ENCODE results near the gene TMEM63A. TPM values are rescaled to one million over a fixed set of nuclear protein-coding genes. Genes with fewer than 3 reads are reported as not detected.
A peak's percentile ranks its signal among the peaks of the same experiment; 100 is the strongest.

Gene TMEM63A
- total and polyA plus RNA-seq, 10 of the 15 experiments (the other 5 are each of a cell fraction or from before 2014, with no cell fraction given), result 1.3 to 33.5 (median 15.2) TPM

- Histone ChIP-seq H3K4me2 (ENCODE audit: control insufficient read depth, insufficient read depth) (no peak overlapping the region), H3K27me3 (replicated peaks in 1 of 2; ENCODE audit: control insufficient read depth in 2 of 2, insufficient read depth in 2 of 2, low read length in 1 of 2) (no peaks in the 10 kb centered on the region), H2AFZ (ENCODE audit: control insufficient read depth, low read depth, low read length) (no peak overlapping the region), H3K27ac (ENCODE audit: control insufficient read depth, insufficient read depth) (no peak overlapping the region), H3K4me1 (ENCODE audit: control insufficient read depth, insufficient read depth, low read length) (peaks cover 24% of the 10 kb centered on the region), H3K36me3 (ENCODE audit: control insufficient read depth in 2 of 2, insufficient read depth in 2 of 2, low read length in 1 of 2) (peaks cover 2 to 4% of the 10 kb centered on the region in 2 experiments; a peak in 3 of 4 replicates), H3K9ac (ENCODE audit: control insufficient read depth, insufficient read depth, low read length) (no peak overlapping the region), H3K9me3 (replicated peaks; ENCODE audit: control insufficient read depth, insufficient read depth, low read length) (no peaks in the 10 kb centered on the region), H3K4me3 (no peak overlapping the region), H4K20me1 (ENCODE audit: control insufficient read depth, insufficient read depth) (0 out of 2 replicates have a peak, but pooled peaks cover 3% of the 10 kb centered on the region), H3K79me2 (ENCODE audit: control insufficient read depth, insufficient read depth, low read length) (peaks cover 26% of the 10 kb centered on the region)
- no TSS peak for BruUV-seq (replicated peaks)
- POLR2A ChIA-PET, result interaction anchor here (0.9 to 1.4 kb wide), 2 partner anchors 12 to 19 kb away, joined by 3 read pairs; no protein-coding TSS in a partner anchor
- RAD21 ChIA-PET (ENCODE audit: unreplicated experiment), result no interaction called here
- FAIRE-seq (no peak), ATAC-seq (no peak), DNase-seq (ENCODE audit: low read depth, low spot score) (no peak)
- 76% methylated on average over 10 of the region's 10 CpGs for WGBS (ENCODE audit: insufficient coverage, insufficient replicate concordance, low lambda C conversion rate, missing lambda C conversion rate)
- intact Hi-C loops (cut with micrococcal nuclease; ENCODE audit: unreplicated experiment) (no loop called here), in situ Hi-C loops (cut with MboI) (no loop called here)
- SMC1A ChIA-PET (ENCODE audit: uncharacterized antibody, unreplicated experiment), result interaction anchor here (0.9 kb wide), 1 partner anchor 46 kb away, joined by 3 read pairs; no protein-coding TSS in a partner anchor
- TF ChIP-seq CTCF (IDR thresholded peaks at IDR 0.05 in 2 of 3, conservative IDR thresholded peaks at IDR 0.05 in 1 of 3; ENCODE audit: control insufficient read depth in 2 of 3, extremely low read depth in 1 of 3, insufficient read depth in 1 of 3, low read depth in 3 of 3, low read length in 3 of 3) (peak; percentile 43 to 67 (median 43)), GATAD2B (conservative IDR thresholded peaks at IDR 0.05; ENCODE audit: low read depth) (0 out of 2 replicates have a peak, but pooled peaks have one; percentile 22), ZBED1 (IDR thresholded peaks at IDR 0.05; ENCODE audit: borderline replicate concordance) (no peak)
- CTCF ChIA-PET, result interaction anchor here (0.8 to 1.8 kb wide), 7 partner anchors 23 to 99 kb away, joined by 3 to 6 read pairs (median 3); no protein-coding TSS in a partner anchor
Measured at GRCh38 chr1:225877580-225877979, 4.6 kb downstream of the TMEM63A start.

GRCh38 chr1:225876900-225877510 is 5.2 kb downstream of the TMEM63A start:
- 0 out of 2 replicates have a peak, but pooled peaks cover 3% of the 10 kb centered on the region for H4K20me1 ChIP-seq (ENCODE audit: control insufficient read depth, insufficient read depth)
- no peak overlapping the region for H3K4me3 ChIP-seq
- intact Hi-C loops (cut with micrococcal nuclease; ENCODE audit: unreplicated experiment), result no loop called here
- ATAC-seq (no peak), DNase-seq (ENCODE audit: low read depth, low spot score) (no peak), FAIRE-seq (no peak)
- H3K27ac ChIP-seq (ENCODE audit: control insufficient read depth, insufficient read depth), result no peak overlapping the region
- CTCF ChIA-PET, result interaction anchor here (1.6 to 1.8 kb wide), 3 partner anchors 22 to 99 kb away, joined by 3 to 6 read pairs (median 5); no protein-coding TSS in a partner anchor
- H3K4me2 ChIP-seq (ENCODE audit: control insufficient read depth, insufficient read depth), result no peak overlapping the region
- no TSS peak for BruUV-seq (replicated peaks)
- H2AFZ ChIP-seq (ENCODE audit: control insufficient read depth, low read depth, low read length), result no peak overlapping the region
- H3K9ac ChIP-seq (ENCODE audit: control insufficient read depth, insufficient read depth, low read length), result no peak overlapping the region
- POLR2A ChIA-PET, result no interaction called here
- RAD21 ChIA-PET (ENCODE audit: unreplicated experiment), result no interaction called here
- 93% methylated on average over 12 of the region's 12 CpGs for WGBS (ENCODE audit: insufficient coverage, insufficient replicate concordance, low lambda C conversion rate, missing lambda C conversion rate)
- peaks cover 2 to 4% of the 10 kb centered on the region in 2 experiments; a peak in 3 of 4 replicates for H3K36me3 ChIP-seq (ENCODE audit: control insufficient read depth in 2 of 2, insufficient read depth in 2 of 2, low read length in 1 of 2)
- SMC1A ChIA-PET (ENCODE audit: uncharacterized antibody, unreplicated experiment), result interaction anchor here (0.9 kb wide), 2 partner anchors 45 to 395 kb away, joined by 3 read pairs; no protein-coding TSS in a partner anchor
- H3K79me2 ChIP-seq (ENCODE audit: control insufficient read depth, insufficient read depth, low read length), result peaks cover 20% of the 10 kb centered on the region
- no peaks in the 10 kb centered on the region for H3K9me3 ChIP-seq (replicated peaks; ENCODE audit: control insufficient read depth, insufficient read depth, low read length)
- H3K27me3 ChIP-seq (replicated peaks in 1 of 2; ENCODE audit: control insufficient read depth in 2 of 2, insufficient read depth in 2 of 2, low read length in 1 of 2), result no peaks in the 10 kb centered on the region
- H3K4me1 ChIP-seq (ENCODE audit: control insufficient read depth, insufficient read depth, low read length), result peaks cover 24% of the 10 kb centered on the region
- in situ Hi-C loops (cut with MboI), result no loop called here
- TF ChIP-seq ZBTB11 (CRISPR knock-in tag; IDR thresholded peaks at IDR 0.05) (no peak), ZNF217 (IDR thresholded peaks at IDR 0.05) (no peak), ZBTB4 (CRISPR knock-in tag; IDR thresholded peaks at IDR 0.05) (no peak)
